GM19324 (cell line): ENCODE results near the gene SLC46A2.

Experiments
- ATAC-seq: cut with Tn5 transposase; IDR thresholded peaks from one replicate; pipeline ENCODE4 v1.9.1; 2021; ENCODE audit warnings: mild to moderate bottlenecking, moderate library complexity; ENCODE audit not compliant: unreplicated experiment, low FRiP score

SLC46A2 gene

DNA sequence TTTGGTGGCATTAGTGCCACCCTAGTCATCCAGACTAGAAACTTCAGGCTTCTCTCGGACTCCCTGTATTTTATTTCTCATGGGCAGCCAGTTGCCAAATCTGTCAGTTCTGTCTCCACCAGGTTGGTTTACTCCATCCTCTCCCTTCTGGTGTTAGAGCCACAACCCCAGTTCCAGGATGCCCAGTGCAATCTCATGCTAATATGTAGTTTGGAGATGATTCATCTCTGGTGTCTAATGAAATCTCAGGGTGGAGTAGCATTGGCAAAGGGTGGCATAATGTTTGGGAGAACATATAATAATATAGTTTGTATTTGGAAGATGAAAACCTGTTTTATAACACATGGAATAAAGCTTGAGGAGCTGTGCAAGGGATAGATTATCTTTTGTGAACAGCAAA lies 30.2 kb downstream of the SLC46A2 start:
- ATAC-seq: no peak

DNA sequence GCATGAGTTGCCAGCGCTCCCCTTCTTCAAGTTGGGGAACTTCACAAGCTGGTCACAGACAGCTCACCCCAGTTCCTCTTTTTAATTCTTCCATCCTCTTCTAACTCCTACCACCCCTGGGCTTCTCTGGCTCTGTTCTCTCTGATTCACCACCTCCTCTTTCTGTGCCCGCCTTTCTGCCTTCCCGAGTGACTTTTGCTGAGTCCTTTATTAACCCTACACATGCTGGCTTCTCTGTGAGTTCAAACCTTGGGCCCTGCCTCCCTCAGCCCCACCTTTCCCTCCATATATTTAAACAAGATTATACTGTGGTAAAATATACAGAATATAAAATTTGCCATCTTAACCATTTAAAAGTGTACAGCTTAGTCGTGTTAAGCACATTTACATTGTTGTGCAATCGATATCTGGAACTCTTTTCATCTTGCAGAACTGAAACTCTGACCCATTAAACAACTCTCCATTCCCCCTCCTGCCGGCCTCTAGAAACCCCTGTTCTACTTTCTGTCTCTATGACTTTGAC lies 32.0 kb downstream of the SLC46A2 start:
- peak; percentile 61 for ATAC-seq

DNA sequence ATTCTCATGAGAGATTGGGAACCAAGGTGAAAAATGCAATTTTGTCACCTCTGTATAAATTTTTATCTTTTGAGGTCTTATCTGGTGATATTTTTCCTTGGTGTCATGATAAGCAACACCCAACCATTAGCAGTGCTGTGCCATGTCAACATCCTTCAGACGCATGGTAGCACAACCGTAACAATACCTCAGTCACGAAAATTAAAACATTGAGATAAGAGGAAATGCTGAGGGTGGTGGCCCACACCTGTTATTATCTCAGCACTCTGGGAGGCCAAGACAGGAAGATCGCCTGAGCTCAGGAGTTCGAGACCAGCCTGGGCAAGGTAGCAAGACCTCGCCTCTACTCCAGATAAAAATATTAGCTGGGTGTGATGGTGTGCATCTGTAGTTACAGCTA lies 32.7 kb downstream of the SLC46A2 start:
- no peak for ATAC-seq

DNA sequence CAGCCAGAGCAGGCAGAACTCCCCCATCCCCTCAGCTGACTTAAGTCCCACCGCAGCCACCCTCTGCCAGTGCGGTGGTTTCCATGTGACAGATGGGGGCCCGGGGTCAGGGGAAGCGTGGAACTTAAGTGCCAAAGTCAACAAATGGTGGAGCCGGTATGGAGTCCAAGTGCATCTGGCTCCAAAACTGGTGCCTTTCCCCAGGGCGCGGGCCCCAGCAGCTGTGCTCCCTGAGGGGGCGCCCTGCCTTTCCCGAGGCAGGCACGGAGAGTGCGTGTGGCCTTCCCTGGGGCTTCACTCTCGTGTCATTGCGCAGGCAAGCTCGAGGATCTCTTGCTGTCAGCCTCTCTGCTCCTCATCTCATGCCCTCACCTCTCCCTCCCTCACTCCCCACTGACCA lies 33.8 kb downstream of the SLC46A2 start:
- no peak for ATAC-seq

DNA sequence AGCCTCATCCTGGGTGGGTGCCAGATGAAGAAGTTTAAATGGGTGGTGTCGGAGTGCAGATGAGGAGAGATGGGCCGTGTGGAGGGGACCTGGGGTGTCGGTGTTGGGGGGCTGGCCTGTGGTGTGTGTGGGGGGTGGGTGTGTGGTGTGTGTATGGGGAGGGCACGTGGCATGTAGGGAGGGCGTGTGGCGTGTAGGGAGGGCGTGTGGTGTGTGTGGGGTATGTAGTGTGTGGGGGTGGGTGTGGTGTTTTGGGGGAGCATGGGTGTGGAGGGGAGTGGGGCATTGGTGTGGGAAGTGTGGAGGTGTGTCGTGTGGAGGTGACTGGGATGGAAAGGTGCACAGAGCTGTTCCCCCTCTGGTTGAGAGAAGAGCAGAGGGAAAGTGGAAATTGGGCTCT lies 34.5 kb downstream of the SLC46A2 start:
- no peak for ATAC-seq

DNA sequence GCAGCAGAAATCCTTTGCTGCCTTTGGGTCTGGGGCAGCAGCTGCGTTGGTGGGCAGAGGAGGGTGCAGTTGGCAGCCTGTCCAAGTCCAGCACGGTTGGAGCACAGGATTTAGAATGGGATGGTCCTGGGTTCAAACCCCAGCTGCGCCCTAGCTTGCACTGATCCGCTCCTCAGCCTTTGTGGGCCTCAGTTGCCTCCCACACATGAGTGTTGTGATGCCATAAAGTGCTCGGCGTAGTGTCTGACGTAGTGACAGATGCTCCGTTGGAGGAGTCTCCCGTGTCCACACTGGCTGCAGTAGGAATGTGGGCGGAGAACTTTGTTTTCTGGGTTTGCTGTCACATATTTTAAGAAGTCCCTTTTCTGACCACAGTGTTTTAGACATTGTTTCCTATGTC lies 36.0 kb downstream of the SLC46A2 start:
- no peak for ATAC-seq

DNA sequence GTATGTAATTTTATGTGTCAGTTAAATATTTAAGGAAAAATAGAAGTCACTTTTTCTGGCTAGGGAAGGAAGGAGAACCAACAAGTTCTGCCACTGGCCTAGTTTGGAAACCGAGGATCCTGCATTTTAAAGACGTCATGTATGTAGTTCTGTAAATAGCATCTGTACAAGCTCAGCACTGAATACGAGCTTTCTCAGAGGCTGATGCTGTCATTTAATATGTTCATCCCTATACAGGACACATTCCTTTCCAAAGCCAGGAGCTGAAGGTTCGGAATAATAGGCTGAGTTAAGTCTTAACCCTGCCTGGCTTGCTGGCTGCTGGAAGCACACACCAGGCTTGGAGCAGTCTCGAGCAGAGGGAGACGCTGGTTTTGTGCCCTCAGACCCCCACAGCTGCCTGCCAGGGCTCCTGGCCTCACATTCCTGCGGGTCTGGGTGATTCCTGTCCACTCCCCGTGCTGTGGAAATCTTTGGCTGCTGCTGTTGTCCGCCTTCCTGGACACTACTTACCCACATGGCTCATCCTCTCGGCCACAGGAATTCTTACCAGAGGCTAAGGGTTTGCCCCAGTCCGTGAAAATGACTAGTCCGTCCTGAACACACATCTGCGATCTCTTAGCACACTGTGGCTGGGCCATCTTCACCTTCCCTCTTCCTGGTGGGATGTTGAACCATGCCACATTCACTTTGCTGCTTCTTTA lies 36.6 kb downstream of the SLC46A2 start:
- ATAC-seq: no peak

DNA sequence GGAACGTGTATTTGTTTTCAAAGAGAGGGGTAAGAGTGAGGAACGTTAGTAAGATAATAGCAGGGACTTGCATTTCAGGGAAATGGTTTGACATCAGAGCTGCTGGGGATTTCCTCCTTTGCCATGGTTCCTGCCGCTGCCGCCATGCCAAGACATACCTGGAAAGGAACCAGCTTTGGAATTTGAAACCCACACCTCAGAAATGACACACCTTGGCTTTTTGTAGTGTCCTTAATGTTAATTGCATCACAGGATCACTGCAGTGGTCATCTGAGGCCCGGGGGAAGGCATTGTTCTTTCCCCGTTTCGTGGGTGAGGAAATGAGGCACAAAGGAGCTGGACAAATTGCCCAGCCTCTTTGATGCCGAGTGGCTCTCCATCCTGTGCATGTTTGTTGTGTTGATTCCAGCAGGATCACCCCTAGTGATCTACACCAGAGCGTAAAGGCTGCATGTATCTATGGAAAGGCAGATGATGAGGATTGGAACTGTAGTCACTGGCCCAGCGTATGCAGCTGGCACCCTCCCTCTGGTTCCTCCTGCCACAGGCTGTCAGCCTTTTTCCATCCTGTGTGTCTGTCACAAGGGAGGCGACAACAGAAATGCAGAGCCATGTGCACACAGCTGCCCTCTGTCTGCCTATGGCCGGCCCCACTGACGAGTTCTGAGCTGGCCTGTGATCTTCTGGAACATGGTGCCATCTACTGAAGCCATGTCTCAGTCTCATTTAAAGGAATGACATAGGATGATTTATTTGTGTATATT lies 37.8 kb downstream of the SLC46A2 start:
- ATAC-seq: no peak

DNA sequence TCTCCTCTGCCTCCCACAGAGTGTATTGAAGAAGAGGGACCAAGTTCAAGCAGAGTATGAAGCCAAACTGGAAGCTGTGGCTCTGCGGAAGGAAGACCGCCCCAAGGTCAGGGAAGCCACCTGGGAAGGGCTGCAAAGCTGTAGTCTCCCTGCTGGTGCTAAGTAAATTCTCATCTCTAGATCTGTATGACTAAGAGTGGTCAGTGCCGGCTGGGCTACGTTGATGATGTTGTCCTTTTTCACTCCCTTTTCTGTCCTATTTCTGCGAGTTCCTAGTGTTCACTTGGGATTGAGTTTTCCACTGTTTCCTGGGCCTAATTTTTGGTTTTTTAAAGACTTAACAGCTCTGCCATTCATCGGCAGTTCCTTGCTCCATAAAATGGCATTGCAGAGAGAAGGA lies 39.8 kb downstream of the SLC46A2 start:
- no peak for ATAC-seq

DNA sequence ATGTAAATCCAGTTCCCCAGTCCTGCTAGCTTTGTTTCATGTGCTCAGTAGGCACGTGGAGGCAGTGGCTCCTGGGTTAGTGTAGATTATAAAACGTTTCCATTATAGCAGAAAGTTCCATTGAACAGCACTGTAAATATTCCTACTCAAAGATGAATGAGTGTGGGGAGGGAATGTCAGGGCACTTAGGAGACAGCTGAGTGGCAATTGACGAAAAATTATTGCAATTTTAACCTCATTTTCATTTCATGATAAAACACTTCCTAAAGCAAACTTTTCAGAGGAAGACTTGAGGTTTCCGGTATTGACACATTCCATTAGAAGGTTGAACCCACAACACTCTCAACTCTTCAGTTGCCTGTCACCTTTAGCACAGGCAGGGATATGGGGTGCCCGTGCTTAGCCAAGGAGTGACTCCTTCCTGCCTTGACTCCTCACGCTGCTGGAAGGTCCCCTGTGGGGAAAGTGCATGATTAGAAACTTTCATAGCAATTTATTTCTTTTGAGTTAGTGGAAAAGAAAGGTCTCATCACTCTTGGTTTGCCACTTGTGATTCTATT lies 41.2 kb downstream of the SLC46A2 start:
- ATAC-seq: no peak

DNA sequence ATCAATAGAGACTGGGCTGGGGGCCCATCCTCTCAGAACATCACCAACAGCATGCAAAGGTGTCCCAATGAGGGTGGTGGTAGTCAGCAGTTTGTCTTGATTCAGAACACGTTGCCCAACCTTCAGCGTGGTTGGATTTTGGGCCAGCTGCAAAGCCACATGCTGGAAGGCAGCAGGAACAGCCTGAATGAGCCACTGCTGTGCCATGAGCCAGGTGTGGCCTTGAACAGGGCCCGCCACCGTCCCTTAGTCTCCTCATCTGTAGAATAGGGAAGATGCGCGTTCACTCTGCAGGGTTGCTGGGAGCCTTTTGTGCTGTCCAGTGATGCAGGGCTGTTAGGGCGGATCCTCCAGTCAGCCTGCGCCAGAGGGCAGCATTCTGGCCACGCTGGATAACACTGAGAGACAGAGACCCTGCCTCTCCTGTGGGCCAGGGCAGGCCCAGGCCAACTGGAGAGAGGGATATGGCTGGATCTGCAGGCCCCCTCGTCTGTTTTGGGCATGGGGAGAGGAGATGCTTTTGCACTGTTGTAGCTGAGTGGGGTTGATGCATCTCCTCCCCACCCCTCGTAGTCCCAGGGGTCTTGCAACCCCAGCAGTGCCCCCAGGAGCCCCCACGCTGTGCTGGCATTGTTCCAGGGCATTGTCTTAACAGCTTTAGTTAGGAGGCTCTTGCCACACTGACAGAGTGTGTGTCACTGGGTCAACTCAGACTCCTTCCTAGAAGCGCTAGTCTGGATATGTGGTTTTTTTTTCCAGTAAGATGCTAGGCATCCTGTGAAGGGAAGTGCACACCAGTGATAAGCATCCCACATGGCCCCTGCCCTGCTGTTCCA lies 42.1 kb downstream of the SLC46A2 start:
- ATAC-seq: no peak

DNA sequence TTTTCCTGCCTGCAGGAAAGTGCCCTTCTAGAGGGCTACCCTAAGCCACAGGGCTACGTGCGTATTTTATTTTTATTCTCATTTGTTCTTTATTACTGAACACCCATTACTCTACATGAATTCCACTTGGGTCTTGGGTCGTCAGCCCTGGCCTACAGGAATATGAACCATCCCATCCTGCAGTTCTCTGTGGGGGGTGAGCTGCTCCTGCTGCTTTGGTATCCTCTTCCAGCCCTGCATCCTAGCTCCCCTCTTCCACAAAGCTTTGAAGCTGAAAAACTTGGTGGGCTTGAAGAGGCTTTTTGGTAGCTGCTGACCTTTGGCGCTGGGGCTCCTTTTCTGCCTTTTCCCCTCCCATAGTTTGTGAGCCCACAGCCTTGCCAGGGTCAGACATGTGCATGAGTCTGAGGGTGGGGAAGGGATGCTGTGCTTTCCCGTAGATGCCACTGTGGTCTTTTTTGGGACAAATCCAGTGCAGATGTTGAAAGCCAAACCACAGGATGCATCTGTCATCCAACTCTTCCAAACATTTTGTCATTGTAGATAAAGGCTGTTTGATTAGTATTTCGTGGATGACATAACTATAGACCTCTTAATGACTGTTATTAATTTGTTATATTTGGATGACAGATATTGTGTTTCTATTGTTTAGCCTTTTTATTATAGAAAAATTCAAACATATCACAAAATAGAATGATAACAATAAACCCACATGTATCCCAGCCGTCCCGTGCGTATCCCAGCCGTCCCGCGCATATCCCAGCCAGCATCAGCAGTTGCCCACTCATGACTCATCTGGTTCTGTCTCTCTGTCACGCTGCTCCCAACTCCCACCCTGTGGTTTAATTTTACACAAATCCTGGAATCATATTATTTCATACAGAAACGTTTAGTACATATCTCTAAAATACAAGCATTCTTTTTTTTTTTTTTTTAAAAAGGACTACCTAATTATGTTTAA lies 43.9 kb downstream of the SLC46A2 start:
- no peak for ATAC-seq

DNA sequence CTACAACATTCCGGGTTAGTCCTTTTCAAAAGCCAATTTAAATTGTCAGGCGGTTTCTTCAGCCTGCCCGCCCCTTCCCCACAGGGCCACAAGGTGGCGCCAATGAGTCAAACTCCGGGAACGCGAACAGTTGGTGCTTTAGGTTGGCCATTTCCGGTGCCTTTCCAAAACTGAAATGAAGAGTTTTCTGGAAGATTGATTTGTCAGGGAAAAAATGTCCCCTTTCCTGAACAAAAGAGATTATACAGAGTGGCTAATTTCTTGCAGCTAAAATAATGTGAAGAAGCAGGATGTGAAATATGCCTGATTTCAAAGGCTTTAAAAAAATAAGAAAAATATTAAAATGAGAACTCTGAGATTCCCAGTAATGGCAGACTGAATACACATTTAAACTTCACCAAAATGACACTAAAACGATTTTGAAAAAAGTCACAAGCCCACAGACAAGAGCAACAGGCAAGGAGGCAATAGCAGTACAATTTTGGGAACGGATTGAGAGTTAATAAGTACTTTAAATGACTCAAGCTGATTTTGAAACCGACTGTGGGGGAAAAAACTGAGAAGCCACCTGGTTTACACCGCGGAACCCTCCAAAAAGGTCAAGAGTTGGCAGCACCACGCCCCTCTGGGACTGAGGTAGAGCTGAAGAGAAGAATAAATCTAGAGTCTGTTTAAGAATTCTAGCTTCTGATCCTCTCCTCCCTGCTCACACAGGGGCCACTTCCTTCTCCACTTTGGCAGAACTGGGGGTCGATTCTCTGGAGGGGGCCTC lies 45.7 kb downstream of the SLC46A2 start:
- no peak for ATAC-seq

DNA sequence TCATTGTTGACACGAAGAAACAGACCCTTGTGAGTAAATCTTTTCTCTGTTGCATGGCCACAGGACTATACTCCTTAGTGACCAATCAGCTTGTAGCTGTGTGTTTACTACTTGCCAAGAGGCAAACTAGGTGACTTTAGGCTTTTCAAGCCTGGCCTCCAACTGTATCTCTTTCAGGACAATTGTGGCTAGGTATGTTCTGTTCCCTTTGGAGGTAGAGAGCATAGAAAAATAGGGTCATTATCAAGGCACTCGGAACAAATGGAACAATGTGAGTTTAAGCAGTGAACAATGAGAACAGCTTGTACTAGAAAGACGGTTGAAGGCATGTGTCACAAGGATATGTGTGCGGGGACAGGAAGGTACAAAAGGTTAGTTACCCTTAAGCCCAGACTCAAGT lies 48.1 kb downstream of the SLC46A2 start:
- no peak for ATAC-seq

DNA sequence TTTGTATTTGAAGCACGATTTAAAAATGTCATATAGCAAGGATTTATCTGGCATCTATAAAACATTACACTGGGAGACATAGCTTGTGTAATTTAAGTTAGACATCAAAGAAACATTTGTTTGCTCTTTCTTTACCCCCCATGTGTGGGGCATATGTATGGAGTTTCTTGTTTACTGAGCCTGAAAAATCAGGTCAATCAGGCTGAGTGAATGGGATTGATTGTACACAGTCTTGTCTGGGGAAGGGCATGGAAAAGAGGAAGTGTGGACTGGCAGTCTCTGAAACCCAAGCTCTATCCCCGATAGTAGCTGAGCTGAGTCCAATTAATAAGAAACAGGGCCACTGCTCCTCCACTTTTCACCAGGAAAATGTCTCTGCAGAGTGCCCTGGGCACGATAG lies 49.4 kb downstream of the SLC46A2 start:
- ATAC-seq: no peak

DNA sequence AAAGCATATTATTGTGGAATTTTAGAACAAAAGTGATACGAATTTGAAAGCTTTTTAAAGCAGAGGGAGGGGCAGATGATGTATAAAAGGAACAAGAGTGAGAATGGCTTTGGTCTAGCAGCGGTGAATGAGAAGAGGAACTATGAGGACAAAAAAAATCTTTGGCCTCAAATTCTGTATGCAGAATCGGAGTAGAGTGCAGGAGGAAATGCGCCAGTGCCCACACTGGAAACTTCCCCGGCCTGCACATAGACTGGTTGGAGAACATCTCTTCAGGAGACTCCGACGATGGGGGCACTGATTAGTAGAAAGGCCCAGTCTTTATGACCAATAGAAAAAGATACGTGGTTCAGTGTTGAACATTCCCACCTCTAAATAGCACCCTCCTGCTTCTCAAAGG lies 51.3 kb downstream of the SLC46A2 start:
- ATAC-seq: no peak

DNA sequence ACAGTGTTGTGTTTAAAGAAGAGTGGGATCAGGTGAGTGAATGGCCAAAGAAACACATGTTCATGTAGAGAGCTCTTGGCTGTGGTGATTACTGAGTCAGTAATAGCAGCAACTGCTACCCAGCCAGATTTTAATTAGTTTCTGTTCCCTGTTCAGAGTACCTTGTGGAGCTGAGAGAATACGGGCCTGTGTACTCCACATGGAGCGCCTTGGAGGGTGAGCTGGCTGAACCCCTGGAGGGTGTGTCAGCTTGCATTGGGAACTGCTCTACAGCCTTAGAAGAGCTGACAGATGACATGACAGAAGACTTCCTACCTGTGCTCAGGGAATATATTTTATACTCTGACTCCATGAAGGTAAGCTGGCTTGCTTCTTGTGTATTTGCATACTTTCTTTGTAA lies 52.3 kb downstream of the SLC46A2 start:
- no peak for ATAC-seq

DNA sequence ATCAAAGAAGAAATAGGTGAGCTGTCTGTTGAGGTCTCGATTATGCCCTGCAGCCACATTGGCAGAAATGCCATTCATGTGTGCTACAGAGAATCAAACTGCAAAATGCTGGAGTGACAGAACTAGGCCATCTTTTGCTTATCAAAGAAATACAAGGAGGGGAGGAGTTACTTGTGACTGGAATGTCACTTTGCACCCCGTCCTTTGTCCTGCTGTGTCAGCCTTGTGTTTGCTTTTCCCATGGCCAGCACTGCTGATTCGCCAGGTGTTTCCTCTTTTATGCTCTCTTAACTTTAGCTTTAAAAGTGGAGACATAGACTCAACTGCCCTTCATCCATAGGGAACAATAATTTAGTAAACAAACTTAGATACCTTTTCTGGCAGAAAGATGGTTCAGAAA lies 54.3 kb downstream of the SLC46A2 start:
- ATAC-seq: no peak

DNA sequence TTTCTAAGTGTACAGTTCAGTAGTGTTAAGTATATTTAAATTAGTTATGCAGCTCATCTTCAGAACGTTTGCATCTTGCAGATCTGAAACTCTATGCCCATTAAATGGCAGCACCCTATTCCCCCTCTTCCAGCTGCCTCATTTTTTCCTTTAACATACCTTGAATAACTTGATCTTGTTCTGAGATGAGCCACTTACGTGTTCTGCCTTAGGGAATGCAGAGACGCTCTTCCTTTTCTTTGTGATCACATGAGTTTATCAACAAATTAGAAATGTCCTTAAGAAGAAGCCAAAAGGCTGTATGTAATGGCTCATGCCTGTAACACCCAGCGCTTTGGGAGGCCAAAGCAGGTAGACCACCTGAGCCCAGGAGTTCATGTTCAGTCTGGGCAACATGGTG lies 57.6 kb downstream of the SLC46A2 start:
- ATAC-seq: no peak
